Neural cell (in vitro differentiated cells): ENCODE results near the gene CEP78.

Experiments
- CTCF ChIP-seq: fragments of 450-650 bp; IDR thresholded peaks from 2 replicates; pipeline ENCODE4 v1.5.1; 2014; ENCODE audit warnings: antibody characterized with exemption, mild to moderate bottlenecking, moderate library complexity; ENCODE audit not compliant: poor library complexity, severe bottlenecking
- EP300 ChIP-seq: fragments of 450-650 bp; conservative IDR thresholded peaks from 2 replicates; pipeline ENCODE4 v1.6.1; 2014; ENCODE audit warnings: antibody characterized with exemption, mild to moderate bottlenecking, moderate library complexity; ENCODE audit not compliant: poor library complexity, severe bottlenecking
- EZH2 ChIP-seq: fragments of 200-600, 300-800 bp; shearing (Covaris generic), sonication (generic); IDR thresholded peaks from 2 replicates; pipeline ENCODE4 v1.6.1; 2014; ENCODE audit warnings: antibody characterized with exemption, low read length, borderline replicate concordance, mild to moderate bottlenecking; ENCODE audit not compliant: insufficient read depth, poor library complexity, severe bottlenecking
- MXI1 ChIP-seq: fragments of 450-650 bp; conservative IDR thresholded peaks from 2 replicates; pipeline ENCODE4 v1.6.1; 2014; ENCODE audit warnings: antibody characterized with exemption, mild to moderate bottlenecking; ENCODE audit not compliant: poor library complexity, severe bottlenecking
- POLR2AphosphoS5 ChIP-seq: IDR thresholded peaks from 2 replicates; pipeline ENCODE4 v1.6.1; 2012
- RAD21 ChIP-seq: fragments of 450-650 bp; conservative IDR thresholded peaks from 2 replicates; pipeline ENCODE4 v1.6.1; 2014; ENCODE audit warnings: antibody characterized with exemption, mild to moderate bottlenecking, moderate library complexity
- REST ChIP-seq: IDR thresholded peaks from 2 replicates; pipeline ENCODE4 v1.6.1; 2012; ENCODE audit warnings: borderline replicate concordance
- SMC3 ChIP-seq: fragments of 450-650 bp; conservative IDR thresholded peaks from 2 replicates; pipeline ENCODE4 v1.6.1; 2014; ENCODE audit warnings: antibody characterized with exemption, mild to moderate bottlenecking, moderate library complexity; ENCODE audit not compliant: poor library complexity
- TAF1 ChIP-seq: IDR thresholded peaks from 2 replicates; pipeline ENCODE4 v1.6.1; 2012; ENCODE audit warnings: low read depth

- TF ChIP-seq RAD21 (no peak), CTCF (no peak), EZH2 (no peak), REST (no peak), POLR2AphosphoS5 (no peak), EP300 (no peak), MXI1 (no peak), SMC3 (no peak), TAF1 (no peak)
Measured at GRCh38 chr9:78291240-78291925, 55.5 kb downstream of the CEP78 start.
